Esophagus squamous epithelium (tissue), 5 donors: ENCODE data around the gene C19orf18. TPM values are rescaled to one million over a fixed set of nuclear protein-coding genes. Genes with fewer than 3 reads are reported as not detected.

Experiments used
- DNase-seq: peaks from one replicate; lab custom pipeline; 2025; lab: John Stamatoyannopoulos, UW
- H3K27ac ChIP-seq, 4 donors: fragments of 200-600 bp; sonication (generic); one replicate each; pipeline ENCODE4 v1.5.1; 2016 to 2019; ENCODE audit warnings: mild to moderate bottlenecking in 1 of 4
- H3K27me3 ChIP-seq, 4 donors: fragments of 200-600 bp; sonication (generic); 1 replicate in 3 of 4; 2 replicates in 1 of 4; pipeline versions ENCODE4 v1.5.1 to v1.6.0; 2017 to 2021; ENCODE audit warnings: antibody characterized with exemption in 1 of 4
- H3K36me3 ChIP-seq, 3 donors: fragments of 200-600 bp; sonication (generic); one replicate each; pipeline ENCODE4 v1.5.1; 2016 to 2019
- H3K4me1 ChIP-seq, 3 donors: fragments of 200-600 bp; sonication (generic); one replicate each; pipeline ENCODE4 v1.5.1; 2017 to 2019
- H3K4me3 ChIP-seq, 4 donors: fragments of 200-600 bp; sonication (generic); 1 replicate in 3 of 4; 2 replicates in 1 of 4; pipeline ENCODE4 v1.5.1; 2016 to 2019; ENCODE audit warnings: mild to moderate bottlenecking in 2 of 4, moderate library complexity in 1 of 4
- H3K9me3 ChIP-seq, 3 donors: fragments of 200-600 bp; sonication (generic); one replicate each; pipeline ENCODE4 v1.5.1; 2016 to 2019
- CTCF ChIP-seq, 6 experiments: fragments of 450-650 bp in 4 of 6; fragments of 200-600 bp in 2 of 6; sonication (generic) in 2 of 6; IDR thresholded peaks; one replicate each; pipeline ENCODE4 v1.5.1; 2016 to 2019; ENCODE audit warnings: antibody characterized with exemption in 6 of 6, mild to moderate bottlenecking in 4 of 6, moderate library complexity in 4 of 6
- POLR2A ChIP-seq, 4 donors: fragments of 450-650 bp; IDR thresholded peaks; one replicate each; pipeline ENCODE4 v1.6.1; 2017; ENCODE audit warnings: antibody characterized with exemption in 4 of 4, mild to moderate bottlenecking in 4 of 4, moderate library complexity in 3 of 4
- WGBS, 2 donors: methylation state at CpG; one replicate each; pipeline ENCODE4 v1.1.5; 2018; 5-methylcytosine and 5-hydroxymethylcytosine counted together
- intact Hi-C: fragments of 100-400 bp; cut with DNase I; formaldehyde crosslinking; loops from one replicate; pipeline ENCODE4 v1.15.0; 2022
- total RNA-seq, 4 donors: library from RNA; depleted of rRNA; stranded (reverse); fragments of >200 nt; gene quantifications; one replicate each; pipeline ENCODE4 v1.1.0, GENCODE V29; 2016
- donor health status: DM: yes; HTN: yes; CAD: no.

C19orf18 gene
- total RNA-seq, 4 donors from 2014 or later, result 0.44 to 0.57 TPM; not detected in 2

- Histone ChIP-seq H3K4me1 (no peaks in the 10 kb centered on the region), H3K36me3 (peaks cover 11 to 96% (median 13%) of the 10 kb centered on the region in 3 donors), H3K9me3 (peaks cover 0 to 94% (median 72%) of the 10 kb centered on the region in 3 donors), H3K4me3 (no peak overlapping the region), H3K27me3 (no peaks in the 10 kb centered on the region), H3K27ac (no peak overlapping the region)
- DNase-seq, result no peak
- TF ChIP-seq POLR2A (IDR thresholded peaks at IDR 0.05) (no peak), CTCF (IDR thresholded peaks at IDR 0.05) (no peak)
- 83% methylated on average over 1 of the region's 1 CpG; no CpG with 5 or more reads in 1 of the 2 donors for WGBS, 2 donors
- intact Hi-C loops, result no loop called here
These were observed 18.5 kb upstream of the C19orf18 start for GRCh38 chr19:57992841-57993240.

- Histone ChIP-seq H3K27ac (no peak overlapping the region), H3K9me3 (peaks cover 39 to 100% (median 97%) of the 10 kb centered on the region in 3 donors), H3K27me3 (no peaks in the 10 kb centered on the region), H3K36me3 (peaks cover 27 to 87% (median 34%) of the 10 kb centered on the region in 3 donors), H3K4me1 (no peaks in the 10 kb centered on the region), H3K4me3 (no peak overlapping the region)
- intact Hi-C loops, result no loop called here
- no peak for DNase-seq
- 94 to 97% methylated on average over 3 of the region's 3 CpGs for WGBS, 2 donors
- TF ChIP-seq POLR2A (IDR thresholded peaks at IDR 0.05) (no peak), CTCF (IDR thresholded peaks at IDR 0.05) (no peak)
These were observed 4.4 kb upstream of the C19orf18 start for GRCh38 chr19:57978586-57979289.

- TF ChIP-seq POLR2A (IDR thresholded peaks at IDR 0.05) (no peak), CTCF (IDR thresholded peaks at IDR 0.05) (no peak)
- H3K9me3 ChIP-seq, result peaks cover 0 to 99% (median 64%) of the 10 kb centered on the region in 3 donors
- no peak for DNase-seq
- H3K4me1 ChIP-seq, result no peaks in the 10 kb centered on the region
- intact Hi-C loops, result no loop called here
- peaks cover 0 to 22% (median 0%) of the 10 kb centered on the region in 3 donors for H3K36me3 ChIP-seq
- H3K27ac ChIP-seq, result no peak overlapping the region
- H3K4me3 ChIP-seq, result no peak overlapping the region
- H3K27me3 ChIP-seq, result no peaks in the 10 kb centered on the region
- 77 to 91% methylated on average over 8 of the region's 8 CpGs for WGBS, 2 donors
These were observed 9.6 kb downstream of the C19orf18 start for GRCh38 chr19:57964761-57965160.

- DNase-seq, result no peak
- Histone ChIP-seq H3K4me3 (no peak overlapping the region), H3K9me3 (peaks cover 0 to 99% (median 66%) of the 10 kb centered on the region in 3 donors), H3K27ac (no peak overlapping the region), H3K36me3 (peaks cover 0 to 15% (median 0%) of the 10 kb centered on the region in 3 donors), H3K27me3 (no peaks in the 10 kb centered on the region), H3K4me1 (no peaks in the 10 kb centered on the region)
- WGBS, 2 donors, result 85 to 88% methylated on average over 1 of the region's 1 CpG
- TF ChIP-seq CTCF (IDR thresholded peaks at IDR 0.05), result no peak
- no peak for TF ChIP-seq POLR2A (IDR thresholded peaks at IDR 0.05)
- intact Hi-C loops, result no loop called here
These were observed 12.5 kb downstream of the C19orf18 start for GRCh38 chr19:57961785-57962184.

- H3K4me1 ChIP-seq, result no peaks in the 10 kb centered on the region
- 86 to 100% methylated on average over 2 to 4 of the region's 4 CpGs for WGBS, 2 donors
- no peaks in the 10 kb centered on the region for H3K27me3 ChIP-seq
- TF ChIP-seq POLR2A (IDR thresholded peaks at IDR 0.05) (no peak), CTCF (IDR thresholded peaks at IDR 0.05) (no peak)
- H3K9me3 ChIP-seq, result peaks cover 0 to 74% (median 40%) of the 10 kb centered on the region in 3 donors
- H3K4me3 ChIP-seq, result no peak overlapping the region
- intact Hi-C loops, result no loop called here
- H3K36me3 ChIP-seq, result no peaks in the 10 kb centered on the region
- DNase-seq, result no peak
- no peak overlapping the region for H3K27ac ChIP-seq
These were observed 19.3 kb downstream of the C19orf18 start for GRCh38 chr19:57954996-57955395.
